ENCODE results near the gene CSRNP3. TPM values are rescaled to one million over a fixed set of nuclear protein-coding genes. Genes with fewer than 3 reads are reported as not detected.

The CSRNP3 gene
- total RNA-seq, 1 donor from 2014 or later = 0.26 TPM

DNA sequence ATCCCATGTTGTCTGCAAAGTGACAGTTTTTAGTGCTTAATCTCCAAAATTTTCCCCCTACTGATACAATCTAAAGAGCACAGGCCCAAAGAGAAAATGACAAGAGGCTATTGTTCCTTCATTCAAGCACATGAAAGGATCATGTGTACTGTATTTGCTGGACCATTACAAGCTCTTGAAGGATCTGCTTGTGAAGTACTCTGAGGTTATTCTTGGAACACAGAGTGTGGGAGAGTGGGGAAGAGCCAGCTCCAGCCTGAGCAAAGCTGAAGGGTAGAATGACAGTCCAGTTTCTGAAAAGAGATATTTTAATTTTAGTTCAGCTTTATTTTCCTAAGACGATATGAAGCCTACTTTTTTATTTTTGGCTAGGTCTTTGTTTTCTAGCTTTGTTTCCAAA is 212.3 kb downstream of the CSRNP3 start:
- FAIRE-seq (no peak), DNase-seq (ENCODE audit: low read depth) (no peak)
- TF ChIP-seq, protein P1, sequence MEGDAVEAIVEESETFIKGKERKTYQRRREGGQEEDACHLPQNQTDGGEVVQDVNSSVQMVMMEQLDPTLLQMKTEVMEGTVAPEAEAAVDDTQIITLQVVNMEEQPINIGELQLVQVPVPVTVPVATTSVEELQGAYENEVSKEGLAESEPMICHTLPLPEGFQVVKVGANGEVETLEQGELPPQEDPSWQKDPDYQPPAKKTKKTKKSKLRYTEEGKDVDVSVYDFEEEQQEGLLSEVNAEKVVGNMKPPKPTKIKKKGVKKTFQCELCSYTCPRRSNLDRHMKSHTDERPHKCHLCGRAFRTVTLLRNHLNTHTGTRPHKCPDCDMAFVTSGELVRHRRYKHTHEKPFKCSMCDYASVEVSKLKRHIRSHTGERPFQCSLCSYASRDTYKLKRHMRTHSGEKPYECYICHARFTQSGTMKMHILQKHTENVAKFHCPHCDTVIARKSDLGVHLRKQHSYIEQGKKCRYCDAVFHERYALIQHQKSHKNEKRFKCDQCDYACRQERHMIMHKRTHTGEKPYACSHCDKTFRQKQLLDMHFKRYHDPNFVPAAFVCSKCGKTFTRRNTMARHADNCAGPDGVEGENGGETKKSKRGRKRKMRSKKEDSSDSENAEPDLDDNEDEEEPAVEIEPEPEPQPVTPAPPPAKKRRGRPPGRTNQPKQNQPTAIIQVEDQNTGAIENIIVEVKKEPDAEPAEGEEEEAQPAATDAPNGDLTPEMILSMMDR (IDR thresholded peaks at IDR 0.05; ENCODE audit: insufficient read depth, low read length, severe bottlenecking) = no peak

DNA sequence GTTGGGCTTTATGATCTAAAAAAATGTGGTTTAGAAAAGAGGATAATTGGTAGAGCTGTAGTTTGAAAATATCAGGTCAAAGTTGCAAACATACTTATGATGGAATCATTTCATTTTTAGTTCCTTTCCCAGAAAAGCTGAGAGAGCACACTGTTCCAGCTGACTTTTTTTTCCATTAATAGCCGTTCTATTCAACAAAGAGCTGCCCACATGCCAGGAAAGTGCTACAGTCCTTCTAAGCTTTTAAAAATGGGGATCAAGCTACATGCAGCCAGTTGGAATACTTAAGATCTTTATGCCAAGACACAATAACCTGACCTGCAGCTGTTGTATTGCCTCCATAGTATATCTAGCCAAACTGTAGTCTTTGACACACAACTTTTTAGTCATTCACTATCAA is 213.0 kb downstream of the CSRNP3 start:
- FAIRE-seq = no peak
- TF ChIP-seq, protein P1 (IDR thresholded peaks at IDR 0.05; ENCODE audit: insufficient read depth, low read length, severe bottlenecking) = no peak
- no peak overlapping the region for H3K4me3 ChIP-seq (ENCODE audit: low read depth, low read length)
- no peaks in the 10 kb centered on the region for H3K27me3 ChIP-seq (ENCODE audit: control insufficient read depth, insufficient read depth, low read length)
- no peaks in the 10 kb centered on the region for H3K36me3 ChIP-seq (ENCODE audit: control insufficient read depth, insufficient read depth, low read length)
- no peak for DNase-seq (ENCODE audit: low read depth)

More for the DNA sequence above, 212.3 kb downstream of the CSRNP3 start:
- Histone ChIP-seq H3K36me3 (ENCODE audit: control insufficient read depth, insufficient read depth, low read length) (no peaks in the 10 kb centered on the region), H3K27me3 (ENCODE audit: control insufficient read depth, insufficient read depth, low read length) (no peaks in the 10 kb centered on the region), H3K4me3 (ENCODE audit: low read depth, low read length) (no peak overlapping the region)

DNA sequence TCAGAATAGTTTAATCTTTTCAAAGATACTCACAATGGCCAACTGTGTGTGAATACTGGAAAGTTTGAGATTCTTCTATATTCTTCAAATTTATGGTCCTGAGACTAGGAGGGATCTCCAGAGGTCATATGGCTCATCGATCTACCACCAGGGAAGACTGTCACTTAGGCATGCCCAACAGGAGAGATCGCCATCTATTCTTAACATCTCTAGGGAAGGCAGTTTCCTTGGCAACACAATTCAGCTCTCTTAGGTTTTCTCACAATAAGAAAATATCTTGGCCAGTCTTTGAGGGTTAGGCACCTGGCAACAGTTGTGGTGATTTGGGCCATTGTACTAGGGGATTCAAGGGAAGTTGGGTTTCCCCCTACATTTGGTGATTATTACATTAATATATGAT is 217.3 kb downstream of the CSRNP3 start:
- H3K36me3 ChIP-seq (ENCODE audit: control insufficient read depth, insufficient read depth, low read length) = no peaks in the 10 kb centered on the region
- no peaks in the 10 kb centered on the region for H3K27me3 ChIP-seq (ENCODE audit: control insufficient read depth, insufficient read depth, low read length)
- DNase-seq (ENCODE audit: low read depth) (no peak), FAIRE-seq (no peak)
- TF ChIP-seq, protein P1 (IDR thresholded peaks at IDR 0.05; ENCODE audit: insufficient read depth, low read length, severe bottlenecking) = no peak
- H3K4me3 ChIP-seq (ENCODE audit: low read depth, low read length) = no peak overlapping the region

DNA sequence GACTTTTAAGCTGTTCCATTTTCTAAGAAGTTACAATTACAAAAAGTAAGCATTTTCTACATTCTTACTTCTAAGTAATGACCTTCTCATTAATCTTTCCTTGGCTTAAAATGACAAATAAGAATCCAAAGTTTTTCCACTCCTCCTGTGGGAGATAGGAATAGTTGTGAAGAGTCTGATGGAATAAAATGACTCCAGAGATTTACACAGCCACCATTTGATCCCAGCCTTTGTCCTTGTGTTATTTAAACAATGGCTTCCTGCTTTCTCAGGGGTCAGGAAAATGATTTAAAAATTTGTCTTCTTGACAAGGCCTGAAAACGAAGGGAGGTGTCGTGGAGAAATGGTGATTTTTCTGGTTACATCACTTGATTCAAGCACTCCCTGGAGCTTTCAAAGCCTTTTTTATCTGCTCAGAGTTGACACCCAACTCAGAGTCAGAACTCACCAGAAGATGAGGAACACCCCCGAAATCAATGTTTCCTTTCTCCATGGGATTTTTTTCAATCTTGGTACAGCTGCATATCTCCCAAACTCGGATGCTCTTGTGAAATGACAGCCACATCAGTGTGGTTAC is 218.0 kb downstream of the CSRNP3 start:
- TF ChIP-seq, protein P1 (IDR thresholded peaks at IDR 0.05; ENCODE audit: insufficient read depth, low read length, severe bottlenecking) = no peak
- no peaks in the 10 kb centered on the region for H3K27me3 ChIP-seq (ENCODE audit: control insufficient read depth, insufficient read depth, low read length)
- FAIRE-seq = no peak
- H3K36me3 ChIP-seq (ENCODE audit: control insufficient read depth, insufficient read depth, low read length) = no peaks in the 10 kb centered on the region
- no peak overlapping the region for H3K4me3 ChIP-seq (ENCODE audit: low read depth, low read length)
- no peak for DNase-seq (ENCODE audit: low read depth)

DNA sequence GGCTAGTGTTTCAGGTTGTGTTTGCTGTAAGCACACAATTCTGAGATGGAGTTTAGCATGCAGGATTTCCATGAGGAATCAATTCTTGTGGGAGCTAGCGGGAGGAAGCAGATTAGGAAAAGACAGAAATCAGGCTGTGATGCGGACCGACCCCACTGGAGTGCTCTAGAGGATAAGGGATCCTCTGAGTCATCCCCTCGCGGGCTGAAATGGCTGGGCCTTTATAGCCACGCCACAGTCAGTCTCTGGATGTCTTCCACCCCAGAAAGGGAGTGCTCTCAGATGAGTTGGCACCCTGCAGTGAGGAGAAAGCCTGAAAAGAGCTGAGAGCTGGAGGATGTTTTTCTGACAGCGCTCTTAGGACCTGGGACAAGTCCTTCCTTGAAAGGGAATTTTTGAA is 222.1 kb downstream of the CSRNP3 start:
- Histone ChIP-seq H3K4me3 (ENCODE audit: low read depth, low read length) (no peak overlapping the region), H3K36me3 (ENCODE audit: control insufficient read depth, insufficient read depth, low read length) (no peaks in the 10 kb centered on the region), H3K27me3 (ENCODE audit: control insufficient read depth, insufficient read depth, low read length) (no peaks in the 10 kb centered on the region)
- TF ChIP-seq, protein P1 (IDR thresholded peaks at IDR 0.05; ENCODE audit: insufficient read depth, low read length, severe bottlenecking) = no peak
- no peak for DNase-seq (ENCODE audit: low read depth)
- FAIRE-seq = no peak

DNA sequence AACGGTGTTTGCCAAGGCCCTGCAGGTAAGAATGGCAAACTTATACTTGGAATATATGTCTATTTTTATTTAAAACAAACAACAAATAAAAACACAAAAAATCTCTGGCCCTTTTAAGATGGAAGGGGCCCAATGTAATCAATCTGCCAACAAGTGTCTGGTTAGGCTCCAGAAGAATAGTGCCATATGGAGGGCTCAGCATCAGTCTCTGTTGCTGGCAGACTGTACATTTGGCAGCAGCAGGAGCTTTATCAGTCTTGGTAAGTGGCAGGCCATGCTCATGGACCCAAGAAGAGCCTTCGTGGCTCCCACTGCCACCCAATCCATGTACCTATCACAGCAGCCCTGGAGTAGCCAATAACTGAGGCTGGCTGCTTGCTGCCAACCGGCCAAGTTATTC is 223.4 kb downstream of the CSRNP3 start:
- FAIRE-seq = no peak
- DNase-seq (ENCODE audit: low read depth) = no peak
- no peak overlapping the region for H3K4me3 ChIP-seq (ENCODE audit: low read depth, low read length)
- H3K27me3 ChIP-seq (ENCODE audit: control insufficient read depth, insufficient read depth, low read length) = no peaks in the 10 kb centered on the region
- TF ChIP-seq, protein P1 (IDR thresholded peaks at IDR 0.05; ENCODE audit: insufficient read depth, low read length, severe bottlenecking) = no peak
- no peaks in the 10 kb centered on the region for H3K36me3 ChIP-seq (ENCODE audit: control insufficient read depth, insufficient read depth, low read length)

All from bronchial epithelial cell (primary cell).